ENCODE results near the gene B4GALNT1.

Gene B4GALNT1

DNA sequence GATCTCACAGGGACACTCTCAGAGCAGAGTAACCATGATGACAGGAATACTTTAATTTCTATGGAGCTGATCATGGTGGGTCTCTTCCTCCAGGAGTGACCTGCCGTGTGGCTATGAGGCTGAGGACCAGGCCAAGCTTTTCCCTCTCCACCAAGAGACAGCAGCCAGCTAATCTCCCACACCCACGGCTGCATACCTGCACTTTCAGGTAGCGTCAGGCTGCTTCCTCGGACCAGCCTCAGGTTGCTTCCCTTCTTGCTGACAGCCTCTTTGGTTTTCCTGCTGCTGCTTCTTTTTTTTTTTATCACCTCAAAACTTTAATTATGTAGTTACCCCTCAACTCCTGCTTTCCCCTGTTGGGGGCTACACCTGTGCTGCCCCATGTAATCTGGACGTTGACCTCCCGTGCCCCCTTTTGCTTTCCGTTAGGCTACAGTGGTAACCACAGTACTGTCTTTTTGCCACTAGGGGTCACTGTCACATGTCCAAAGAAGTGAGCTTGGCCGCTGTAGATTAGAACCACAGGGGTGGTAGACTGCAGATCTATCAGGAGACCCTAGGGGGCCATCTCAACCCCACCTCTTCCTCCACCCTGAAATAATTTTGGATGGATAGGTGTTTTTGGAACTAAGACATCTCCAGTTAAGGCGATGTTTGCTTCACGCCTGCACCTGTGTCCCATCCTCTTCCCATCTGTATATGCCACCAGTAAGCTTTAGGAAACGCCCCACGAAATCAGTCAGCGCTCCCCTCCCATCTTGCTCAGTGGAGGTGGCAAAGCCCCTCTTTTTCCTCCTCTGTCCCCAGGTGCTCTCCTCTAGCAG is 49.8 kb downstream of the B4GALNT1 start:
- DNase-seq = peak; percentile 91

DNA sequence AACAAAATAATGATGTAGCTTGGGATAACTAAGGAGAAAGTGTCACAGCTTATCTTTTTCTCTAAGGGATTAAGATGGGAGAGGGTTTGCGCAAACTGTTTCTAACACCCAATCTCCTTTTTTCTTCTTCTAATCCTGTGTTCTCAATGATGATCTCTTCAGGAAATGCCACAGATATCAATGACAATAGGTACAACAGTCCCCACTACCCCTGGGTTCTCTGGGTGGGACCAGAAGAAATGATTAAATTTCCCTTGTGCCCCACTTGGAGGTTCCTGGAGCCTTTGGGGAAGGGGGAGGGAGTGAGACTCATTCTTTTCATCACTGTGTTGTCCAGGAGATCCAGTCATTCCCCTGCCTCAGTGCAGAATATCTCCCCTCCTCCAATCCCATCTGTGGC is 50.6 kb downstream of the B4GALNT1 start:
- no peak for DNase-seq

DNA sequence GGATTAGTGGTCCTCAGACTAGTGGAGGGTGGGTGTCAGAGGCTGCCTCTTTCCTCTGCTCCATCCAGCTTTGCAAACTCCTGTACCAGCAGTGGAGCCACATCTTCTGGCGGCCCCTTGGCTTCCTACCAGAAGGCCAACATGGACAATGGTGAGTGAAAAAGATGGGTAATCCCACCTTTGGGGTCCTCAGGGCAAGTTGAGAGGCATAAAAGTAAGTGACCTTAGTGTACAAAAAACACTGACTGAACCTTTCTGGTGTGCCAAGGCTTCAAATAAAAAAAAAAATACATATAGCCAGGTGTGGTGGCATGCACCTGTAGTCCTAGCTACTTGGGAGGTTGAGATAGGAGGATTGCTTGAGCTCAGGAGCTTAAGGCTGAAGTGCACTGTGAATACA is 51.2 kb downstream of the B4GALNT1 start:
- DNase-seq = no peak

DNA sequence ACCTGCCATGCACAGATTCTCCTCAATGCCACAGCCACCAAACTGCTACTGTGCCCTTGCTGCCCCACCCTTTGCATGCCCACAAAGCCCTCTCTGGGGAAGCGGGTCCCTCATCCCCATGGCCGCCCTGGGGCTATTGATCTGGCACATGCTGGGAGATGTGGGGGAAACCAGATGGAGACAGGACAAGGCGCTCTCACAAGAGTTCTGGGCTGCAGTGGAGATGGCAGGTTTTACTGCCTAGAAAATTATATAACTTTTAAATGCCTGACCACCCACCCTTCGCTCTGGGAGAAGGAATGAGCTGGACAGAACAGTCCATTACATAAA is 52.6 kb downstream of the B4GALNT1 start:
- peak; percentile 36 for DNase-seq

DNA sequence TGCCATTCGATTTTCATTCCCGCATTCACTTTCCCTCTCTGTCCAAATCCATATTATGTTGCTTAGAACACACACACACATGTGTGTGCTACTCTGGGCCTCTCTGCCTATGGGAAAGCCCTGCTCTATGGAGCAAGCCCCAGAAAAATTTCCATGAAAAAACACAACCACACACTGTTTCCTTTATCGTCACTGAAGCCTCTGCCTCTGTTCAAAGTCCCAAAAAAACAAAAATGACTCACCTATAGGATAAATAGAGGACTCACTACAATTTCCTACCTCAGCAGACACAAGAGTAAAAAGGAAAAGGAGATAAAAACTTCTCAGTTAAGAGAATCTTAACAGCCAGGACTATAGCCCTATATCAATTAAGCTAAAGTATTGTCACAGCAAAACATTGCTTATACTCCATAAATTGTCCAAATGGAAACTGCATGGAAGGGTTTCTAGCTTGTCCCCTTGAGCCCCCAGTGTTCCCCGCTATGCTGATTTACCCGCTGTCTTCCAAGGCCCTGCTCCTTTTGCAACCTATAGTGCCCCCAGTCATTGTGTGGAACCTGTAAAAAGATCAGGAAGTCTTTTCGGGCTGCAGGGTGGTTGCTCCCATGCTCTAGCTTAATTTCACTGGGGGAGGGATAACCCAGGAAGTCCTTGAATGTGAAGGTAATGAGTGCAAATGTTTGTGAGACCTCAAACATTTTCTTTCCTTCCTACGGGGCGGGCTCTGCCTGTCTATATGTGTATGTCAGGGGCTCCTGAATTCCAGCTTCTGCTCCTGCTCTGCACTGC is 53.1 kb downstream of the B4GALNT1 start:
- DNase-seq = no peak

DNA sequence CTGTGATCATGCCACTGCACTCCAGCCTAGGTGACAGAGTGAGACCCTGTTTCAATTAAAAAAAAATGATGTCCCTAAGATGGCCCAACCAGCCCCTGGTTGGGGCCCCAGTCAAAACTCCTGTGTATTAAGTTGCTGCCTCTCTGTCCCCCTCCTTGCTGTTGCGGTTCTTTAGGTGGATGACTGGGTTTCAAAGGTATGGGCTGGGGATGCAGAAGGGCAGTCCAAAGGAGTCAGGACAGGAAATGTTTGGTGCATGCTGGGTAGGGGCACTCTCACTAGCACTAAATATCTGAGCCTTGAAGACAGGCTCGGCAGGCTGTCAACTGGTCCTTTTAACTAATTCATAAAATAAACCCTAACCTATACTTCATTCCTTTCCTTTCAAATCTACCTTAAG is 54.0 kb downstream of the B4GALNT1 start:
- DNase-seq = no peak

DNA sequence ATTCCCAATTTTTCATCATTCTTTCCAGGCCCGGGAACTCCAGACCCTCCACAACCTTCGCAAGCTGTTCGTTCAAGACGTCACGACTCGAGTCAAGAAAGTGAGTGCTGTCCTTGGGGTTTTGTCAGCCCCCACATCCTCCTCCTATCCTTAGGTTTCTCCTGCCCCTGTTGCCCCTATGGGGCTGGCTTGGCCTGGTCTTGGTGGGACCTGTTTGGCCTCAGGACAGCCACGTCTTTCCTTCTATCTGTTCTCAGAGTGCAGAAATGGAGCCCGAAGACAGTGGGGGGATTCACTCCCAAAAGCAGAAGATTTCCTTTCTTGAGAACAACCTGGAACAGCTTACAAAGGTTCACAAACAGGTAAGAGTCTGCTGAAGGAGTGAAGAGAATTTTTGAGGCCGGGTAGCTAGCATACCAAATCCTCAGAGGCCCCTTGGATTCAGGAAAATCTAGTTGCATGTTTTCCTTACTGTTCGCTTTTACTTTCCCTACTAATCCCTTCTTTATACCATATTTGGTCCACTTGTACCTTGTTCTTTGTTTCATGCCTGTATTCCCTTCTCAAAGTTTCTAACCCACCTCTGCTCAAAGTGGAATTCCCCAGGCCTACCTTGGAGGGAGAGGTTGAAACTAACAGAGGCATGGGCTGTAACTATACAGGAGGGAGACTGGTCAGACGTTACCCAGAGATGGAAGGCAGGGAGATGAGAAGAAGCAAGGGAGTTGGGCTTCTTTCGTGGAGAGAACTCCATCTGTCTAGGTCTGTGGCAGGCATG is 54.8 kb downstream of the B4GALNT1 start:
- no peak for DNase-seq

DNA sequence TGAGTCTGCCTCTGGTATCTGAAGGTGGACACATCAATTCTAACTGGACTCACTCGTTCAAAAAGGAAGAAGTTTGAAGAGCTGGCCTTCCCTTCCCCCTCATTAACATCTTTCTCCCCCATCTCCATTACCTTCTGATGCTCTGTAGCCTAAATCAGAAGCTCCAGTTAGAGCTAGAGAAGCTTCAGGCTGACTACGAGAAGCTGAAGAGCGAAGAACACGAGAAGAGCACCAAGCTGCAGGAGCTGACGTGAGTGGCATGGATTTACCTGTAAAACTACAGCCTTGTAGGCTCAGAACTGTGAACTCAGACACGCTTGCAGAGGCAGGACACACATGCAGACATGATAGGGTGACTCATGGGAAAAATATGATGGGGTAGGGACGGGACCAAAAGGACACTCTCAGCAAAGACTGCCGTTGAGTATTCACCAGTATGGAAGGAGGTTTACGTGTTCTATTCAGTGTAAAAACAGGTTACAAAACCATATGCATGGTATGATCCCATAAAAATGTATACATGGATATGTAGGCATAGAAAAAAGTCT is 56.3 kb downstream of the B4GALNT1 start:
- DNase-seq = no peak
